NK-92 (cell line): Measurements from ENCODE around the gene CHN2.

Experiments used
- DNase-seq: peaks from one replicate; lab custom pipeline; 2025; ENCODE audit not compliant: unreplicated experiment; lab: John Stamatoyannopoulos, UW

The CHN2 gene

DNA sequence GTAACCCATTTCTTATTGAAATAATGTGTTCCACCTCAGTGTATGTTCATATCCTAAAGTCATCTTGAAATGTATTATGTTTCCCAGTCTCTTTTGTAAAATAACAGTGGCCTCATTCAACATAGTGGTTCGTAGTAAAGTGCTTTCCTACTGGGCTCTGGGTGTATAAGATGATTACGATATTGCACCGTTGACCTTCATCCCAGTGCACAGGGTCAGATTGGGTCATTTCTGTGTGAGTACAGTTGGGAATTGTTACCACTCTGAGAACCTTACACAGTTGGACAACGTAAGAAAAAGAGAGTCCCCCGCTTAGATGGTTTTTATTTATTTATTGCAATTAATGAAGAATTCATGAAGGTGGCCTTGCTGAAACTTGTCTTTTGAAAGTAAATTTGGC is 135.6 kb downstream of the CHN2 start:
- DNase-seq: no peak

DNA sequence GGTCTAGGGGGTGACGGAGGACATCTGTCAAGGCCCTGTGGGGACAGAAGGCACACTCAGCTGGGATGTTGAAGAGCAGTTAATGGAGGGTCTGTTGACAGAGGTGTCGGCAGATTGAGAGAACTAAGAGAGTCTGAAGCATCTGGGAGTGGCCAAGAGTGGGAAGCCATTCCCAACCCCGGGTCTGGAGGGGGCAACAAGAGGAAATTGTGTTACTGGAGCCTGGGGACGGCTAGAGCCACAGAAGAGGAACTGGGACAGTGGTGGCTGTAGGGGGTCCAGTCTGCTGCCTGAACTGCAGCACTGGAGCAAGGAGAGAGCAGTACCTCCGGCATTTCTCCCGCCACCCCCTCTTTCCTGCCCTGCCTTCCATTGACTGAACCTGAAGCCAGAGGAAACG is 136.6 kb downstream of the CHN2 start:
- no peak for DNase-seq

GRCh38 chr7:29332042-29332811 is 137.7 kb downstream of the CHN2 start:
- no peak for DNase-seq

DNA sequence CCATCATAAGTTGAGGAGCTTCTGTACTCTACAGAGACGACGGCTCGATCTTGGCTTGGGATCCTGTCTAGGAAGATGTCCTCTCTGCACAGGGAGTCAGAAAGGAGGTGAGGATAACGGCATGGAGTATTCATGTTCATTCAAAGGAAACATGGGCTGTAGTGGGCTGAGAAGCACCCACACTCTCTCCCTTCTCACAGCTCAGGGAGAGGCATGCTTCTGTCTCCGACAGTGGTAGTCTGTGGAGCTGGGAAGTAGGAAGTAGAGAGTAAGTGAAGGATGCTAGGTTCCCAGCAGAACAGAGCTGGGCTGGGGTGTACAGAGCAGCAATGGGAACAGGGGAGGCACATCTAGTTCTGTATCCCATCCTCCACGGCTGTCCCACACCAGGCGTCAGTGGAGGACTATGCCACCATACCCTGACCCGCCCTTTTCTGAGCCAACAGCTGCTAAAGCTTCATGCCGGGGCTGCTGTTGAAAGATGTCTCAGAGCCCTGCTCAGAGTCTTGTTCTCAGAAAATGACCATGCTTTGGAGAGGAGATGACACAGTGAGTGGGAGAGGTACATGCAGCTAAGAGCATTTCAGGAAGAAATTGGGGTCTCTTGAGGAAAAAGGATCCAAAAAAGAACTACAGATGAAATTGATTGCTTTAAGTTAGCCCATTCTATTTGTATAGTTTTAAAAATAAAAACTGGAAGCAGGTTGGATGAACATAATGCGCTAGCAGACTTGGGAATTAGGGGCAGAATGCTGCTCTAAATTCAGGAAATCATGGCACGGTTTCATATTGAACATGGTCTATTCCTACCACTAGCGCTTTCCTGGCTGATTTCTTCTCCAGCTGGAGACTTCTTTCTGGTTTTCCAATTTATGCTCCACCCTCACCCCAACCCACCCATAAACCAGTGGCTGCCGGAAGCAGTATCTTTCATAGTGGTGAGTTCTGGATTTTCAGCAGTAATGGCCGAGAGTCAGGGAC is 138.6 kb downstream of the CHN2 start:
- no peak for DNase-seq

DNA sequence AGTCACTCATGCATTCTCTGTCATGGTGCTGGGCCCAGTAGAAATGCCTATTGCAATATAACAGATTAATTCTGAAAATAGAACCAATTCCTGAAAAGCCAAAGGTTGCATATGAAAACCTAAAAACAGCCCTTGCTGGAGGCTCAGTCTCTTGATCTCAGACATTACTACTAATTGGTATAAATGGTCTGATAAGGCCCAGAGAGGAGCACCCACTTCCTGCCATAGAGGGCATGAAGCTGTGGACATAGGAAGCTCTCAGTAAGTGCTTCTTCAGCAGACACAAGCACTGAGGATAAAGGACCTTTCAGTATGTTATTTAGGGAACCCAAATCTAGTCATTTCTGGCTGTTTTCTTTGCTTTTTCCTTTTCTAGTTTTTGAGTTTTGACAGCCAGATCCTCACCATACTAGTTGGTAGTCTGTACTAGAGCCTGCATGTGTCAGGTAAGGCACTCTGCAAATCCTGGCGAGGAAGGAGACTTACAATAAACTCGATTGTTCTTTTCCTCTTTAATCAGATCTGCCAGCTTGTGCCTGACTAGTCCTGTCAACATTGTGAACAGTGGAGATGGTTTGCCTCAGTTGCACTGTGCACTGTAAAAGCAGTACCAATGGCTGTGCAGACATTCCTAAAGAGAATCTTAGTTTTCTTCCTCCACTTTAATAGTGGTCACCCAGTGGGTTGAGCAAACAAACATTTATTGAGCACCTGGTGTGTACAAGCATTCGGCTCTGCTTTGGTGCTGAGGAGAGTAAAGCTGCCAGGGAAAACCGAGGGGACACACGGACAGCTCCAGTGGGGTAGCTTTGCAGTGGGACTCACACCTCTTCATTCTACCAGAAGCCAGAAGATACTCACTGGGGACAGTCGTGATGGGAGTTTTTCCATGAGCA is 140.9 kb downstream of the CHN2 start:
- DNase-seq: no peak

- DNase-seq: no peak
These were observed 143.1 kb downstream of the CHN2 start for GRCh38 chr7:29337546-29338116.

- DNase-seq: no peak
These were observed 146.1 kb downstream of the CHN2 start for GRCh38 chr7:29340696-29341095.

GRCh38 chr7:29341156-29341555 is 146.6 kb downstream of the CHN2 start:
- DNase-seq: no peak

- DNase-seq: no peak
These were observed 148.2 kb downstream of the CHN2 start for GRCh38 chr7:29342761-29343160.

GRCh38 chr7:29343399-29343798 is 148.8 kb downstream of the CHN2 start:
- no peak for DNase-seq

- DNase-seq: no peak
These were observed 149.9 kb downstream of the CHN2 start for GRCh38 chr7:29344334-29344978.

- no peak for DNase-seq
These were observed 151.0 kb downstream of the CHN2 start for GRCh38 chr7:29345590-29345989.

- no peak for DNase-seq
These were observed 151.8 kb downstream of the CHN2 start for GRCh38 chr7:29346231-29346978.

- no peak for DNase-seq
These were observed 154.8 kb downstream of the CHN2 start for GRCh38 chr7:29349362-29349761.

DNA sequence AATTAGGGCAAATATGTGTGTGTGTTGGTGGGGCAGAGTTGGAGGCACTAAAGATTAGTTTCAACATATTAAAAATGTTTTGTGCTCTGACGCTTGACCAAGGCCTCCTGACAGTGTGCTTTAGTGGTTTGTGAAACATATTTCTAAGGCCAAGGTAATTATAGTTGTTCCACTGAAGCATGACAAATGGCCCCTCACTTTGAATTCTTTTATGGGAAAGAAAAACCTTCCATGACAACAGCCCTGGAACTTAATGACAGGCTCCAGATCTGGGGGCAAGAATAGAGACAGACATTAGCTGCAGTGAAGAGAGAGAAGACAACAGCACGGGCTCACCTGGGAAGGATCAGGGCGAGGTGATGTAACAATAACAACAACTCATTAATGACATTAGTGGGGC is 155.8 kb downstream of the CHN2 start:
- no peak for DNase-seq

GRCh38 chr7:29352041-29352440 is 157.5 kb downstream of the CHN2 start:
- no peak for DNase-seq

DNA sequence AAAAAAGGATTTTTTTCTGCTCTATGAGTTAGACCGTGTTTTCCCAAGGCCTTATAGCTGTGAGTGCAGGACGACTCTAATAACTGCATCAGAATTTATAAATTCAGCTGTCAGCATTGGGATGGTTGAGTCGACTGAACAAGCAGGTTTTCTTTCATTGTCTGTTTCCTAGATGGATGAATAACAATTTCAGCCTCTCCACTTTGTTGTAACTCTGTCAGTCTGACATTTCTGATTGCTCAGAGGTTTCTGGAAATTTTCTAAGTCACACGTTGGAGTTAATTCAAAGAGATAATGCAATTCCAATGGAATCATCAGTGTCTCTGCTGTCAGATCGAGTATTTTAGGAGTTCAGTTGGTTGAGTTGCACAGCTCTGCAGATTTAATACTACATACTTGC is 159.2 kb downstream of the CHN2 start:
- DNase-seq: no peak

GRCh38 chr7:29354340-29354739 is 159.8 kb downstream of the CHN2 start:
- DNase-seq: no peak

GRCh38 chr7:29355388-29355787 is 160.8 kb downstream of the CHN2 start:
- DNase-seq: no peak

DNA sequence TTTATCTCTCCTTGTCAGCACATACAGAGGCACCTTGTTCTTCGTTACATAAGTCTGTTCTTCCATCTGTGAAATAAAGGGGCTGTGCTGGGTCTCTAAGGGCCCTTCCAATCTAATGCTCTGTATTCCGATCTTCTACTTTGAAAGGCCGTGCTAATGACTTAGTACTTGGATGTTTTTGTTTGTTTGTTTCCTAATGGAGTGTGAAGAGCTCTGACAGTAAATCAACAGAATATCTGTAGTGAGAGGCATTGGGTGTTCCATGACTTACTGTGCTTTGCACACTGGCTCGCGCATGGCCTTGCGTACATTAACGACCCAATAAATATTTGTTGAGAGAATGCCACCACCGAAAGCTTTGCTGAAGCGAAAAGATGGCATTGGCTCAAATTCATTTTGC is 162.1 kb downstream of the CHN2 start:
- DNase-seq: no peak
